Limb (tissue), 2 donors: Measurements from ENCODE around the gene RPL39L.
A peak's percentile ranks its signal among the peaks of the same experiment; 100 is the strongest.

Source experiments
- DNase-seq, 2 donors: peaks; one replicate each; pipeline ENCODE4 v3.0.0-alpha.2; 2016; ENCODE audit errors: extremely low spot score in 2 of 2

Gene RPL39L

GRCh38 chr3:187101184-187102072, 37.9 kb downstream of the RPL39L start:
- DNase-seq, result peak; percentile 74 to 83

- DNase-seq, result no peak
Measured at GRCh38 chr3:187098923-187099512, 40.3 kb downstream of the RPL39L start.

GRCh38 chr3:187093320-187093719, 46.0 kb downstream of the RPL39L start:
- DNase-seq, result no peak

GRCh38 chr3:187088701-187089100, 50.6 kb downstream of the RPL39L start:
- DNase-seq, result no peak

GRCh38 chr3:187086831-187087230, 52.5 kb downstream of the RPL39L start:
- no peak for DNase-seq

GRCh38 chr3:187085933-187086332, 53.4 kb downstream of the RPL39L start:
- DNase-seq, result no peak

GRCh38 chr3:187085021-187085666, 54.2 kb downstream of the RPL39L start:
- no peak for DNase-seq

- DNase-seq, result no peak
Measured at GRCh38 chr3:187084580-187084979, 54.7 kb downstream of the RPL39L start.

GRCh38 chr3:187084126-187084525, 55.2 kb downstream of the RPL39L start:
- DNase-seq, result no peak

- no peak for DNase-seq
Measured at GRCh38 chr3:187082758-187083375, 56.4 kb downstream of the RPL39L start.

GRCh38 chr3:187080799-187081450, 58.4 kb downstream of the RPL39L start:
- no peak for DNase-seq

- no peak for DNase-seq
Measured at GRCh38 chr3:187079090-187080022, 59.9 kb downstream of the RPL39L start.

GRCh38 chr3:187077537-187077936, 61.8 kb downstream of the RPL39L start:
- no peak for DNase-seq

GRCh38 chr3:187077085-187077484, 62.2 kb downstream of the RPL39L start:
- DNase-seq, result no peak

- DNase-seq, result no peak
Measured at GRCh38 chr3:187076297-187076696, 63.0 kb downstream of the RPL39L start.

- DNase-seq, result no peak
Measured at GRCh38 chr3:187074846-187075245, 64.5 kb downstream of the RPL39L start.

- DNase-seq, result no peak
Measured at GRCh38 chr3:187073581-187074098, 65.7 kb downstream of the RPL39L start.

- DNase-seq, result no peak
Measured at GRCh38 chr3:187072511-187072910, 66.8 kb downstream of the RPL39L start.

- DNase-seq, result no peak
Measured at GRCh38 chr3:187072102-187072501, 67.2 kb downstream of the RPL39L start.
